ENCODE results near the gene CAMK2D.

CAMK2D gene

GRCh38 chr4:113550510-113550909, 211.0 kb downstream of the CAMK2D start:
- no peaks in the 10 kb centered on the region for H3K36me3 ChIP-seq (ENCODE audit: control insufficient read depth in 1 of 2, insufficient read depth in 2 of 2, low read length in 2 of 2)
- no peaks in the 10 kb centered on the region for H3K9me3 ChIP-seq (ENCODE audit: control insufficient read depth in 1 of 2, low read length in 2 of 2)
- H3K27ac ChIP-seq (ENCODE audit: low read depth, low read length), result no peak overlapping the region
- peaks cover 17% of the 10 kb centered on the region in 2 donors for H3K4me1 ChIP-seq (ENCODE audit: control insufficient read depth in 1 of 2, insufficient read depth in 2 of 2, low read length in 2 of 2)
- no peaks in the 10 kb centered on the region for H3K27me3 ChIP-seq (ENCODE audit: control insufficient read depth in 1 of 2, insufficient read depth in 2 of 2, low read length in 2 of 2)
- no peak overlapping the region for H3K9ac ChIP-seq (ENCODE audit: low read depth in 1 of 2, low read length in 2 of 2)
- H3K4me3 ChIP-seq (ENCODE audit: low read depth in 1 of 2, low read length in 2 of 2), result no peak overlapping the region

GRCh38 chr4:113548303-113548702, 213.2 kb downstream of the CAMK2D start:
- Histone ChIP-seq H3K36me3 (ENCODE audit: control insufficient read depth in 1 of 2, insufficient read depth in 2 of 2, low read length in 2 of 2) (no peaks in the 10 kb centered on the region), H3K4me3 (ENCODE audit: low read depth in 1 of 2, low read length in 2 of 2) (peak overlapping the region; percentile 26 to 44), H3K9ac (ENCODE audit: low read depth in 1 of 2, low read length in 2 of 2) (no peak overlapping the region), H3K27me3 (ENCODE audit: control insufficient read depth in 1 of 2, insufficient read depth in 2 of 2, low read length in 2 of 2) (no peaks in the 10 kb centered on the region), H3K27ac (ENCODE audit: low read depth, low read length) (peak overlapping the region; percentile 68), H3K9me3 (ENCODE audit: control insufficient read depth in 1 of 2, low read length in 2 of 2) (no peaks in the 10 kb centered on the region), H3K4me1 (ENCODE audit: control insufficient read depth in 1 of 2, insufficient read depth in 2 of 2, low read length in 2 of 2) (peaks cover 17% of the 10 kb centered on the region in 2 donors)

- no peaks in the 10 kb centered on the region for H3K9me3 ChIP-seq (ENCODE audit: control insufficient read depth in 1 of 2, low read length in 2 of 2)
- no peaks in the 10 kb centered on the region for H3K27me3 ChIP-seq (ENCODE audit: control insufficient read depth in 1 of 2, insufficient read depth in 2 of 2, low read length in 2 of 2)
- H3K9ac ChIP-seq (ENCODE audit: low read depth in 1 of 2, low read length in 2 of 2), result peak overlapping the region in 1 of 2 donors; percentile 44
- peak overlapping the region in 1 of 2 donors; percentile 44 for H3K4me3 ChIP-seq (ENCODE audit: low read depth in 1 of 2, low read length in 2 of 2)
- H3K4me1 ChIP-seq (ENCODE audit: control insufficient read depth in 1 of 2, insufficient read depth in 2 of 2, low read length in 2 of 2), result peaks cover 17% of the 10 kb centered on the region in 2 donors
- peak overlapping the region; percentile 63 for H3K27ac ChIP-seq (ENCODE audit: low read depth, low read length)
- no peaks in the 10 kb centered on the region for H3K36me3 ChIP-seq (ENCODE audit: control insufficient read depth in 1 of 2, insufficient read depth in 2 of 2, low read length in 2 of 2)
Measured at GRCh38 chr4:113547487-113548042, 214.0 kb downstream of the CAMK2D start.

- Histone ChIP-seq H3K4me1 (ENCODE audit: control insufficient read depth in 1 of 2, insufficient read depth in 2 of 2, low read length in 2 of 2) (peaks cover 0 to under 1% of the 10 kb centered on the region in 2 donors), H3K4me3 (ENCODE audit: low read depth in 1 of 2, low read length in 2 of 2) (no peak overlapping the region), H3K27me3 (ENCODE audit: control insufficient read depth in 1 of 2, insufficient read depth in 2 of 2, low read length in 2 of 2) (no peaks in the 10 kb centered on the region), H3K36me3 (ENCODE audit: control insufficient read depth in 1 of 2, insufficient read depth in 2 of 2, low read length in 2 of 2) (peaks cover 0 to 6% of the 10 kb centered on the region in 2 donors), H3K27ac (ENCODE audit: low read depth, low read length) (no peak overlapping the region), H3K9ac (ENCODE audit: low read depth in 1 of 2, low read length in 2 of 2) (no peak overlapping the region), H3K9me3 (ENCODE audit: control insufficient read depth in 1 of 2, low read length in 2 of 2) (no peaks in the 10 kb centered on the region)
Measured at GRCh38 chr4:113541933-113542332, 219.6 kb downstream of the CAMK2D start.

DNA sequence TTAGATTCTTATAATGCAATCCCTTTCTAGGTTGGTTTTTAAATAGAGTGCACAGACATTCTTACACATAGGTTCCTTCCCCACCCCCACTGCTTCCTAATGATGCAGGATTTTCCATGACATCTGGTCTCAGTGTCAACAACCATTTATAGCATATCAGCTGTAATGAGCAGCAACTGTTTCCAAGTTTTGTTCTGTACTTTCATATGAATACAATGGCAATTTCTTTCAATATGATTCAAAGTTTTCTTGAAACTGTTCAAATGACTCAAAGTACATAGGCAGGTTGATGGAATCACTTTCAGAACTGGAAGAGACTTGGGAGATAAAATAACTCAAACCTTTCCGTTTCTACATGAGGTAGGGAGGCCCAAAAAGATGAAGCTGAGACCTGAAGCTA, 220.7 kb downstream of the CAMK2D start:
- no peak overlapping the region for H3K9ac ChIP-seq (ENCODE audit: low read depth in 1 of 2, low read length in 2 of 2)
- no peak overlapping the region for H3K4me3 ChIP-seq (ENCODE audit: low read depth in 1 of 2, low read length in 2 of 2)
- H3K36me3 ChIP-seq (ENCODE audit: control insufficient read depth in 1 of 2, insufficient read depth in 2 of 2, low read length in 2 of 2), result peaks cover 0 to 10% of the 10 kb centered on the region in 2 donors
- no peak overlapping the region for H3K27ac ChIP-seq (ENCODE audit: low read depth, low read length)
- H3K27me3 ChIP-seq (ENCODE audit: control insufficient read depth in 1 of 2, insufficient read depth in 2 of 2, low read length in 2 of 2), result no peaks in the 10 kb centered on the region
- no peaks in the 10 kb centered on the region for H3K9me3 ChIP-seq (ENCODE audit: control insufficient read depth in 1 of 2, low read length in 2 of 2)
- no peaks in the 10 kb centered on the region for H3K4me1 ChIP-seq (ENCODE audit: control insufficient read depth in 1 of 2, insufficient read depth in 2 of 2, low read length in 2 of 2)

- H3K4me3 ChIP-seq (ENCODE audit: low read depth in 1 of 2, low read length in 2 of 2), result no peak overlapping the region
- H3K9ac ChIP-seq (ENCODE audit: low read depth in 1 of 2, low read length in 2 of 2), result no peak overlapping the region
- H3K9me3 ChIP-seq (ENCODE audit: control insufficient read depth in 1 of 2, low read length in 2 of 2), result no peaks in the 10 kb centered on the region
- H3K36me3 ChIP-seq (ENCODE audit: control insufficient read depth in 1 of 2, insufficient read depth in 2 of 2, low read length in 2 of 2), result peaks cover 7 to 10% of the 10 kb centered on the region in 2 donors
- no peaks in the 10 kb centered on the region for H3K27me3 ChIP-seq (ENCODE audit: control insufficient read depth in 1 of 2, insufficient read depth in 2 of 2, low read length in 2 of 2)
- no peak overlapping the region for H3K27ac ChIP-seq (ENCODE audit: low read depth, low read length)
- no peaks in the 10 kb centered on the region for H3K4me1 ChIP-seq (ENCODE audit: control insufficient read depth in 1 of 2, insufficient read depth in 2 of 2, low read length in 2 of 2)
Measured at GRCh38 chr4:113539408-113539807, 222.1 kb downstream of the CAMK2D start.

DNA sequence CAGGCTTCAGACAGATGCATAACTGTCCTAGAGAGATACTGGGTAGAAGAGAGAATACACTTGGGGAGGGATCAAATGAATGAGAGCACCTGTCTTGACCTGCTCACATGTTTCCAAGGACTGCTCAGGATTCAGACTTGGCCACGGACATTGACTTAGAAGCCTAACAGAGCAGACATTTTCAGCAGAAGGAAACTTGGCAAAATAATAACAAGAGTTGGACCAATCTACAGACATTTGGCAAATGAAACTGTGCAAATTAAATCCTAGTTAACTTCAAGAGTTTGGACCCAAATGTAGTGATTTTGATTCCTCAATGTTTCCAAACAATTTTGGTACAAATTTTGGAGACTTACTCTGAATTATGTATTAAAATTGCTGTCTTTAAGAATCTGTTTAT, 223.9 kb downstream of the CAMK2D start:
- Histone ChIP-seq H3K9me3 (ENCODE audit: control insufficient read depth in 1 of 2, low read length in 2 of 2) (no peaks in the 10 kb centered on the region), H3K36me3 (ENCODE audit: control insufficient read depth in 1 of 2, insufficient read depth in 2 of 2, low read length in 2 of 2) (peaks cover 7 to 10% of the 10 kb centered on the region in 2 donors), H3K27me3 (ENCODE audit: control insufficient read depth in 1 of 2, insufficient read depth in 2 of 2, low read length in 2 of 2) (no peaks in the 10 kb centered on the region), H3K4me3 (ENCODE audit: low read depth in 1 of 2, low read length in 2 of 2) (no peak overlapping the region), H3K9ac (ENCODE audit: low read depth in 1 of 2, low read length in 2 of 2) (no peak overlapping the region), H3K4me1 (ENCODE audit: control insufficient read depth in 1 of 2, insufficient read depth in 2 of 2, low read length in 2 of 2) (no peaks in the 10 kb centered on the region), H3K27ac (ENCODE audit: low read depth, low read length) (no peak overlapping the region)

- no peak overlapping the region for H3K27ac ChIP-seq (ENCODE audit: low read depth, low read length)
- no peak overlapping the region for H3K9ac ChIP-seq (ENCODE audit: low read depth in 1 of 2, low read length in 2 of 2)
Measured at GRCh38 chr4:113537203-113537602, 224.3 kb downstream of the CAMK2D start.

DNA sequence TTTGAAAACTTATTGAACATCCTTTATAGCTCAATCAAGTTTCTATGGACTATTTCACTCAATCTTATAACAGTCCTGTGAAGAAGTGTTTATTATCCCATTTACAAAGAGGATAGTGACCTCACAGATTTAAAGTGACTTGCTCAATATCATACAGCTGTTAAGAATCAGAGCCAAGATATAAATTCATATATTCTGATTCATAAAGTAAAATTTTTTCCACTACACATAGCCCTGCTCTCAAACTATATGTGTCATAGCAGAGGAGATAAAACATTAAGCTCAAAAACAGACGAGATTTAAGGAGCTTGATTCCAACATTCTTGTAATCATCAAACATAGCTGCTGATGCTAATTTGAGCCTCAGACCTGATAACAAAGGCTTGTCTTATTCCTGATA, 226.8 kb downstream of the CAMK2D start:
- Histone ChIP-seq H3K4me1 (ENCODE audit: control insufficient read depth in 1 of 2, insufficient read depth in 2 of 2, low read length in 2 of 2) (no peaks in the 10 kb centered on the region), H3K36me3 (ENCODE audit: control insufficient read depth in 1 of 2, insufficient read depth in 2 of 2, low read length in 2 of 2) (peaks cover 7 to 8% of the 10 kb centered on the region in 2 donors), H3K9me3 (ENCODE audit: control insufficient read depth in 1 of 2, low read length in 2 of 2) (no peaks in the 10 kb centered on the region), H3K27me3 (ENCODE audit: control insufficient read depth in 1 of 2, insufficient read depth in 2 of 2, low read length in 2 of 2) (no peaks in the 10 kb centered on the region), H3K4me3 (ENCODE audit: low read depth in 1 of 2, low read length in 2 of 2) (no peak overlapping the region), H3K27ac (ENCODE audit: low read depth, low read length) (no peak overlapping the region), H3K9ac (ENCODE audit: low read depth in 1 of 2, low read length in 2 of 2) (no peak overlapping the region)

More at GRCh38 chr4:113537203-113537602, 224.3 kb downstream of the CAMK2D start:
- no peaks in the 10 kb centered on the region for H3K9me3 ChIP-seq (ENCODE audit: control insufficient read depth in 1 of 2, low read length in 2 of 2)
- H3K4me3 ChIP-seq (ENCODE audit: low read depth in 1 of 2, low read length in 2 of 2), result no peak overlapping the region
- no peaks in the 10 kb centered on the region for H3K4me1 ChIP-seq (ENCODE audit: control insufficient read depth in 1 of 2, insufficient read depth in 2 of 2, low read length in 2 of 2)
- no peaks in the 10 kb centered on the region for H3K27me3 ChIP-seq (ENCODE audit: control insufficient read depth in 1 of 2, insufficient read depth in 2 of 2, low read length in 2 of 2)
- H3K36me3 ChIP-seq (ENCODE audit: control insufficient read depth in 1 of 2, insufficient read depth in 2 of 2, low read length in 2 of 2), result peaks cover 7 to 10% of the 10 kb centered on the region in 2 donors

DNA sequence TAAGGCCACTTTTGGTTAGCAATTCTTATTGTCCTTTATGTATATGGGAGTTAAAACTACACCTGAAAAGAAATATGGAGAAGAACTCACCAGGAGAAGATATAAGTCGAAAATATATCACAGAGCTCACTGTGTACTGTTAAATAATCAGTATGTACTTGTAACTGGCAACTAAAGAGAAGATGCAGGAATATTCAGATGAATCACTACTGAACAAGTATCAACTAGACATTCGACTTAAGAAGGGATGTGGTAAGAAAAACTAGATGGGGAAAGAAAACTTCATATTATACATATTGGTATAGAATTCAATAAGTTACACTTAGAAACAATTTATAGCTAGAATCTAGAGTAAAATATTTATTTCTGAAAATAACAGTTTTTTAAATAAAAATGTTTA, 230.0 kb downstream of the CAMK2D start:
- no peak overlapping the region for H3K9ac ChIP-seq (ENCODE audit: low read depth in 1 of 2, low read length in 2 of 2)
- H3K27ac ChIP-seq (ENCODE audit: low read depth, low read length), result no peak overlapping the region
- no peaks in the 10 kb centered on the region for H3K27me3 ChIP-seq (ENCODE audit: control insufficient read depth in 1 of 2, insufficient read depth in 2 of 2, low read length in 2 of 2)
- no peak overlapping the region for H3K4me3 ChIP-seq (ENCODE audit: low read depth in 1 of 2, low read length in 2 of 2)
- no peaks in the 10 kb centered on the region for H3K4me1 ChIP-seq (ENCODE audit: control insufficient read depth in 1 of 2, insufficient read depth in 2 of 2, low read length in 2 of 2)
- peaks cover 4 to 20% of the 10 kb centered on the region in 2 donors for H3K36me3 ChIP-seq (ENCODE audit: control insufficient read depth in 1 of 2, insufficient read depth in 2 of 2, low read length in 2 of 2)
- H3K9me3 ChIP-seq (ENCODE audit: control insufficient read depth in 1 of 2, low read length in 2 of 2), result no peaks in the 10 kb centered on the region

Measured in duodenal mucosa (tissue), 2 donors.